ENCODE measurements around the gene CD109.
"Not testable (repeated sequence)": the region's sequence is repeated elsewhere in the genome, so short reads cannot be mapped to it uniquely, and the experiment has no call there.

Gene CD109

DNA sequence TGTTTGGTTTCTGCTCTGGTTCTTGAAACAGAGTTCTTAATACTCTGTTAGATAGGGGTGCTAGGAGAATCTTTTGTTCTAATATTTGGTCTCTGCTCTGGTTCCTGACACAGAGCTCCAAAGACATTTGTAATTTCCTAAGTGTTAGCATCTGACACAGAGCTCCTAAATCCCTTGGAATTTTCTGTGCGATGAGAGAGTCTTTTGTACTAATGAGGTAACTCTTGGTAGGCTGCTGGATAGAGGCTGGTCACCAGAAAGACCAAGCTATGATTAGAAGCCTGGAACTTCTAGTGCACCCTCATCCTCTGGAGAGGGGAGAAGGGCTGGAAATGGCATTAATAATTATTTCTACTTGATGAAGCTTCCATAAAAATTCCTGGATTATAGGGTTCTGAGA is 7.7 kb upstream of the CD109 start:
- no peak for DNase-seq (ENCODE audit: low spot score)

DNA sequence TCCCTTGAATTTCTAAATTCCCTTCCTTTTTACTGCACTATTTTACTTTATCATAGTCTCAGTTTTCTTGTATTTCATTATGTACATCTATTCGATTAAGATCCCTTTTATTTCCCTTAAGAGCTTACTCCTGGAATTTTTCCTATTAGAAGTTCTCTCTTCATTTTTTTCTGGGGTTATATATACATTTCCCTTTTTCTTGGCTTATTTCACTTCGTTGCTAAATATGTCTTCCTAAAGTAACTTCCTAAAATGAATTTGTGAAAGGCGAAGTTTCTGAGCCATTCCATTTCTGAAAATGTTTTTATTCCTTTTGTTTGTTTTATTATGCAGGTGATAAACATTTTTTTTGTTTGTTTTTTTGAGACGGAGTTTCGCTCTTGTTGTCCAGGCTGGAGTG is 5.9 kb upstream of the CD109 start:
- DNase-seq (ENCODE audit: low spot score), result no peak

DNA sequence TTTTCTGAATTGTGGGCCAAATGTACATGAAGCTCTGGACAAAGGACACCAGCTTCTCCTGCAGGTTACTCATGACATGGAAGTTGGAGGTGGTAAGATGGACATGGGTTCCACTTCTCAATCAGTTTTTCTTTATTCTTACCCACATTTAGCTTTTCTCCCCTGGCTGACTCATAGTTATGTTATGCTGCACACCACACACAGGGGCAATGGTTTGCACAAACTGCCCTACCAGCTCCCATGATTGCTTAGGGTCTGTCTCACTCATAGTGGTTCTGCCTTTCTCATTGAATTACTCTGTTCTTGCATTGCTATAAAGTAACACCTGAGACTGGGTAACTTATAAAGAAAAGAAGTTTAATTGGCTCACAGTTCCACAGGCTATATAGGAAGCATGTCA is 4.5 kb upstream of the CD109 start:
- no peak for DNase-seq (ENCODE audit: low spot score)

DNA sequence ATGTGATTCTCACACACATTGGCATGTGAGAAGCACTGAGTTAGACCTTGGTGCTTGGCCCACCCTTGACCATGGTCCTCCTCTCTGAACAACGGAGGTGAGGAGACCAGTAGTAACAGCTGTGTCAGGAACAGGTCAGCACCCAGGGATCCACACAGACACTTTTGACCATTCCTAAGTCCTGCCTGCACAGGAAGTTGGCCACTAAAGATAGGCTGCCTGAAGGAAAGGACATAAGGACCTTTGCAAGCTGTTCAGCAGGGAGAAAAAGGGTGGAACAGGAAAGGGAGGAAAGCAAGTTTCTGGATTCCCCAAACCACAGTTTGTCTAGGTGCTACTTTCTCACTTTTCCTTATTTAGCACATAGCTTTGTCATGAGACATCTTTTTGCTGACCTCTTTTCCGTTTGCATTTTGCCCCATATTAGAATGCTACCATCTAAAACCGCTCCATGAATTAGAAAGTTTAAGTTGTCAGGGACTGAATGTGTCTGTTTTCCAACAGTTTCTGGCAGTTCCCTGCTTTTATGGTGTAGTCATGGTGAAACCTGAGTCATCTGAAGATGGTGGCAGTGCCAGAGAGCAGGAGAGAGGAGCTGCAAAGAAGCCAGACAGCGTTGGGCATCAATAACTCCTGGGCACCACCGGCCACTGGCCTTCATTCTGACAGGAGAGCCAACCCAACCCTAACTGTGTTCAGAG is 1.1 kb upstream of the CD109 start:
- DNase-seq (ENCODE audit: low spot score), result no peak

DNA sequence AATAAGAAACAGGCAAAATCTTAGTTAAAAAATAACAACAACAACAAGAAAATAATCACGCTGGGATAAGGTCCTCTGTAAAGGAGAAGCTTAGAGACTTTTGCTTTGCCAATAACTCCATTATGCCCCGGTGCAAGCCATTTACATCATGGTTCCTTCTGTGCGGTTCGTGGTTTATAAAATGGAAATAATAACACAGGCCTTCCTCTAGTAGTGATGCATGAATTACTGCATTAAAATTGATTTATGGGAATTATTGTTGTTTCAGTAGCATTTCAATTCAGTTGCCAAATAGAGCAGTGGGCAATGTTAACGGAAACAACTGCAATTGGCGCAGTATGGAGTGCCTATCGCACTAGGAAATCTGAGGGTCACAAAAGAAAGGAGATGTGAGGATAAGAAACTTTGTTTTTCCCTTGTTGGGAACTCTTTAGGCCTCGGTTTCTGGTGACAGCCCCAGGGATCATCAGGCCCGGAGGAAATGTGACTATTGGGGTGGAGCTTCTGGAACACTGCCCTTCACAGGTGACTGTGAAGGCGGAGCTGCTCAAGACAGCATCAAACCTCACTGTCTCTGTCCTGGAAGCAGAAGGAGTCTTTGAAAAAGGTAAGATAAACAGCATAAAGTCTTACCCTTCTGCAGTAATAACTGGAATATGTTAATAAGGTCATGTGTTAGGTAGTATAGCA is 1.1 kb downstream of the CD109 start:
- no peak for DNase-seq (ENCODE audit: low spot score)

DNA sequence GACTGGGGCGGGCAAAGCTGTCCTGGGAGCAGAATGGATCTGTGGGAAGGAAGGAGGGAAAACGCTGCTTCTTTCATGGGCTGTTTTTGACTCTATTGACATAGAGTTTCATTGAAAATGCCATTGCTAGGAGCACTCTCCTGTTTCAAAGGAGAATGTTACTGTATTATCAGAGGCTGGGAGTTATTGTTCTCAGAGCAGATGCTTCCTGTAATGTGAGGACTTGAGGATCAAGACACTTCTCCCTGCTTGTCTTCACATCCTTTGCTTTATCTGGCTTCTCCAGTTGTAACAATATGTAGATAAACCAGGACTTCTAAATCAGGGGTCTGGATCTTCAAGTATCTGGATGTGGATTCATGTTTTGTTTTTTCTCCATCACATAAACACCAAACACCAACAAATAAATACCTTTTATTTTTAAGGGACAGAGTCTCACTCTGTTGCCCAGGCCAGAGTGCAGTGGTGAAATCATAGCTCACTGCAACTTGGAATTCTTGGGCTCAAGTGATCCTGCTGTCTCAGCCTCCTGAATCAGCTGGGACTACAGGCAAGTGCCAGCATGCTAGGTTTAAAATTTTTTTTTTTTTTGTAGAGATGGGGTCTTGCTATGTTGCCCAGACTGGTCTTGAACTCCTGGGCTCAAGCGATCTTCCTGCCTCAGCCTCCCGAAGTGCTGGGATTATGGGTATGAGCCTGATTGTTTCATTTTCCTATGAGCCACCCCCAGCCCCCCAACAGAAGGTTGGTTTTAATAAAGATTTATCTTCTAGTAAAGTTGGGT is 3.9 kb downstream of the CD109 start:
- DNase-seq (ENCODE audit: low spot score), result no peak

DNA sequence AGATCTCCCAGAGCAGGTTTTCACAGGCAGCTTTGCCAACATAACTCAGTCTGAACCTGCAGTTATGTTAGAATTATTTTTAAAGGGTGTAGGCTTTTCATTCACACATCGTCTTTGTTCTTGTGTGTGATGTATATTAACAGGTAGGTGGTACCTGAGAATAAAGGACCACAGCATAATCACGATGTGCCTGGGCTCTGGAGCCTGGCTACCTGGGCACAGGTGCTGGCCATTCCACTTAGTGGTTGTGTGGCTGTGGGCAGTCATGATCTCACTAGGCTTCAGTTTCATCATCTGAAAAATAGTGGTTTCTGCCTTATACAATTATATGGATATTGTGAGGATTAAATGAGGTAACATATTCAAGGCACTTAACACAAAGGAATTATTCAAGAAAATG is 6.4 kb downstream of the CD109 start:
- DNase-seq (ENCODE audit: low spot score), result no peak

DNA sequence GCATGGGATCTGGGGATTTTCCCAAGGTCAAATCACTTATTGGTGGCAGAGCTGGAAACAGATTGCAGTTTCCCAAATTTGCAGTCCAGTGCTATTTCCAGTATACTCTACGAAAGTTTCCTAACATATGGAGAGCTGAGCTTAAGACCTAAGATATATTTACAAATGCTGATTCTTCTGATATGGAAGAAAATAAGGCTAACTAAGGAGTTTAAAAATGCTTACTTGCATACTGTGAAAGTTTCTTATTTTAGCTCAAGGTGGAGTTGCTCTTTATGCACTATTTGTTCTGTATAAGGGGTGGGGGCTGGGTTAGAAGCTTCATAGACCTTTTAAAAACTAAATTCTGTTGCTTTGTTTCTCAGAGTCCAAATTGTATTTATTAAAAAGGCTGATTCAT is 7.5 kb downstream of the CD109 start:
- DNase-seq (ENCODE audit: low spot score), result no peak

DNA sequence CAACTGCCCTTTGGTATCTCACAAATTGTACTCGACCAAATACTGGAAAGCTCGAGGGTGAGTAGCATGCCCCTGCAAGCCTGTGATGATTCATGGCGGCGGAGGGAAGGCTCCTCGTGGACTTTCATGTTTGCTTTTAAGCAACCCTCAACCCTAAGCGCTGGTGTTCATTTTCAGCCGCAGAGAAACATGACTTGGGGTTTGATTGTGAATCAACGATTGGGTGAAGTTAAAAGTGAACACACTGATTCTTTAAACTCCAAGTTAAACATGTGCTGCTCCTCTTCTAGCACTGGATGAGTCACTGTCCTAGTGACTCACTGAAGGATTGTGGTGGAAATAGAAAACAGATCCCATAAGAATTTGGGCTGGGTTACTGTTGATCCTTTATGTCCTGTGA is 8.3 kb downstream of the CD109 start:
- DNase-seq (ENCODE audit: low spot score), result no peak

DNA sequence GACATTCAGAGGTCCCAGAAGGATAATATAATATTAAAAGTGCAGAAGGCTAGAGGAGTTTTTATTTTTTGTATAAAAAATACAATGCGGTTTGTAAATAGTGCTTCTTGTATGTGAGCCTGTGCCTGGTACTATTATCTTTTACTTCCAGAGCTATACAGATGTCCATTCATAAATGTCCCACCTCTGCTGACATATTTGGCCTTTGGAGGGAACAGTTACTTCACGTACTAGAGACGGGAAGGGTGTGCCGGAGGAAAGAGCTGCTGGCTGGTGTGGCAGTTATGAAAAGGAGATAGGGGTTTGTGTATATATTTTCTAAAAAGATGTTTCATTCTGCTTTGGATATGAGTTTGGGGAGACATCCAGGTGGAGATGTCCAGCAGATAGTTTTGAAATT is 8.8 kb downstream of the CD109 start:
- DNase-seq (ENCODE audit: low spot score), result no peak

DNA sequence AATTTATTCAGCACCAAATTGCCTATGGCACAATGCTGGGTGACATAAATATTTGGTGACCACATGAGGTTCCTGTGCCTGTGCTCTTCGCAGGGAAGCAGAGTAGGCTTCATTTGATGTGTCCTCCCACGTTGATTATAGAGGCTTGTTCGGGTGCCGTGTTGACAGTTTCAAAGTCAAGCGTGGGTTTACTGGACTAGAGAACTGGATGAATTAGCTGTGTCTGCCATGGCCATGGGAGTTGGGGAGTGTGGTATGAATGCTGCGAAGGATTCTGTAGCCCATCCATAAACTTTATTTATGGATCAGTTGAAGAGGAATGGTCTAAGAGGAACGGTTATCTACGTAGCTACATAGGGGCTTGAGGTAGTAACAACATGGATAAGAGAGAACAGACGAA is 11.0 kb downstream of the CD109 start:
- no peak for DNase-seq (ENCODE audit: low spot score)

DNA sequence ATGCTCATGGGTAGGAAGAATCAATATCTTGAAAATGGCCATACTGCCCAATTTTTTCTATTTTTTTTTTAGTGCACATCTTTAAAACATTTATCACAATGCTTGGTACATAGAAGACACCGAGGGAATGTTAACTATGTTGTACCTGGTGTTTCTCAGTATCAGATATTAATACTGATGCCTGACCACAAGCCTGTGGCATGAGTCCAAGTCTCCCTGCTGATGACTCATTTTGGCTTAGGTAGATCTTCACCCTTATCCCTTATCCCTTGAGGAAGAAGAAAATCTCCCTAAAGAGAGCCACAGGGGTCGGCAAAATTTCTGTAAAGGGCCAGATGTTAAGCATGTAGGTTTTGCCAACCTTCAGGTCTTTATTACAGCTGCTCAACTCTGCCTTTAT is 14.5 kb downstream of the CD109 start:
- DNase-seq (ENCODE audit: low spot score), result no peak

DNA sequence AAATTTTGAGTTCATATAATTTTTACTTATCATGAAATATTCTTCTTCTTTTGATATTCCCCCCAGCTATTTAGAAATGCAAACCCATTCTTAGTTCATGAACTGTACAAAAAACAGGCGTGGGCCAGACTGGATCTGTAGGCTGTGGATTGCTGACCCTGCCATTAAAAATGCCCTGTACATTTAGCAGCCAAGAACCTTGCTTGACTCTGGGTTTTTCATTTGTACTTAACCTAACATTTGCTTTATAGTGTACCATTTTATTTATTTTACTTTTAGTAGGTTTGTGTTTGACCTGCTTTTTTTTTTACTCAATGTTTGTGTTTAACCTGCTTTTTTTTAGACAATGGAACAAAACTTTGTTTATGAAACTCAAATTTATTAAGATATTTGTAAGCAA is 14.9 kb downstream of the CD109 start:
- DNase-seq (ENCODE audit: low spot score), result no peak

DNA sequence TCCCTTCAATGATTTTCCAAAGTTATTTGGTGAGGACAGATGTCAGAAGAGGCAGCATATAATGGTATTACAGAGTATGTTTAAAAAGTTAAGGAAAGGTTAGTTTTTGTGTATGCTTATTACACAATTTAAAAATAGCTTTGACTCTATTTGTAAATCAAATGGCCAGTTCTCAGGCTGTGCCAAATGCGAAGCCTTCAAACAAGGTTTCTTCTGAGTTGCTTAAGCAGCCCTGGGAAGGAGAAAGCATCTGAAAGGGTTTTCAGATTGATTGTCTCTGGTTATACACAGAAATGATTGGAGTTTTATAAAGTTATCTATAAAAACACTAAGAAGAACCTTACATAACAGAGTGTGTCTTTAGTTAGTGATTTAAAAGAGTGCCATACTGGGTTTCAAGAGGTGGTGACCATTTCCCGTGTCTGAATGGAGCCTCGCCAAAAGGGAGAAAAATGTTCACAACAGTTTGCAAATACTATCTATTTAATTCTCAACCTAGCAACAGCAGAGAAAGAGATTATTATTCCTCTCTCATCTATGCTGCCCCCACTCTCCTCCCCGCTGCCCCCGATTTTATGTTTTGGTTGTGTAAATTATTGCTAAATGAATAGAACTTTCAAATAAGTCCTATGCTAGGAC is 16.7 kb downstream of the CD109 start:
- DNase-seq (ENCODE audit: low spot score), result no peak

DNA sequence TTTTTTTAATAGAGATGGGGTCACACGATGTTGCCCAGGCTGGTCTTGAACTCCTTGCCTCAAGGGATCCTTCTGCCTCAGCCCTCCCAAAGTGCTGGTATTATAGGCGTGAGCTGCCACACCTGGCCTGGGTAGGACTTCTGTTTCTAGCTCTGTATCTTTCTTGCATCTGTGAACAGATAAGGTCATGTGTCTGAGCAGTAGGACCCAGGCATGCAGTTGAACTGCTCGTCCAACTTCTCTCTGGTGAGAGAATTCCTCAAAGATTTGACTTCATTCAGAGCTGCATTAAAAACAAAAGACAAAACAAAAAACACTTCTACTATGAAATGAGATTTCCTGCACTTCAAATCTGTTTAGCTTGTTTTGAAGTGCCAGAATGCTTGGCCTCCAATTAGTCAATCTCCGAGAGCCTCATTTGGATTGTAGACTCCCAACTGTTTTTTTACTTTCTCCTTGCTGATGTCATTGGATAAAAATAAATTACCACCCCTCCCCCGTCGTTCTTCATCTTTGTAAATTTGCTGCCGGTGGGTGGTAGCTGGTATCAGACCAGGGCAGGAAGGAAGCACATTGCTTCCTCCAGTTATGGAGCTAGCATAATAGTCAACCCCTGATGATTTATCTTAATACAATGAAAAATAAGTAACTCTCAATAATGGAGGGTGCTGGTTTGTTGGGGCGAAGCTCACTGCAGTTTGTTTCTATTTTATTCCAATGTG is 17.6 kb downstream of the CD109 start:
- DNase-seq (ENCODE audit: low spot score), result no peak

DNA sequence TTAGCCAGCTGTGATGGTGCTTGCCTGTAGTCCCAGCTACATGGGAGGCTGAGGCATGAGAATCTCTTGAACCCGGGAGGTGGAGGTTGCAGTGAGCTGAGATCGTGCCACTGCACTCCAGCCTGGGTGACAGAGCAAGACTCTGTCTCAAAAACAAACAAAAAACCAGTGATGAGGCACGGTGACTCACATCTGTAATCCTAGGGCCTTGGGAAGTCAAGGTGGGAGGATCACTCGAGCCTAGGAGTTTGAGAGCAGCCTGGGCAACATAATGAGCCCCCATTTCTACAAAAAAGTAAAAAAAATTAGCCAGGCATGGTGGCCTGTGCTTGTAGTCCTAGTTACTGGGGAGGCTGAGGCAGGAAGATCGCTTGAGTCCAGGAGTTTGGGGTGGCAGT is 19.1 kb downstream of the CD109 start:
- DNase-seq (ENCODE audit: low spot score), result not testable (repeated sequence)

DNA sequence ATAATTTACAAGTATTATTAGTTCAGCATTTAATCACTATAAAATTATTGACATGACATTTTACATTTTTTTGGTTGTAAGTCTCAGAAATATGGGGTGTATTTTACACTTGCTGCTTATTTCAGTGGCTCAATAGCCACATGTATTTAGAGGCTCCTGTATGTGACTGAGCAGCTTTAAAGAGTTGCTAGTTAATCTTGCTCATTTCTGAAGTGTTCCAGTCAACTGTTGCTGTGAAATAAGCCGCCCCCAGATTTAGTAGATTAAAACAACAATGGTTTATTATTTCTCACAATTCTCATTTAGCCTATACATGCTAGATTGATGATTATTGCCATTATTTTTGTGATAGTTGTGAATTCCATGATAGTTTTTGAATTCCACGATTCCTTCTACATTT is 23.0 kb downstream of the CD109 start:
- no peak for DNase-seq (ENCODE audit: low spot score)

DNA sequence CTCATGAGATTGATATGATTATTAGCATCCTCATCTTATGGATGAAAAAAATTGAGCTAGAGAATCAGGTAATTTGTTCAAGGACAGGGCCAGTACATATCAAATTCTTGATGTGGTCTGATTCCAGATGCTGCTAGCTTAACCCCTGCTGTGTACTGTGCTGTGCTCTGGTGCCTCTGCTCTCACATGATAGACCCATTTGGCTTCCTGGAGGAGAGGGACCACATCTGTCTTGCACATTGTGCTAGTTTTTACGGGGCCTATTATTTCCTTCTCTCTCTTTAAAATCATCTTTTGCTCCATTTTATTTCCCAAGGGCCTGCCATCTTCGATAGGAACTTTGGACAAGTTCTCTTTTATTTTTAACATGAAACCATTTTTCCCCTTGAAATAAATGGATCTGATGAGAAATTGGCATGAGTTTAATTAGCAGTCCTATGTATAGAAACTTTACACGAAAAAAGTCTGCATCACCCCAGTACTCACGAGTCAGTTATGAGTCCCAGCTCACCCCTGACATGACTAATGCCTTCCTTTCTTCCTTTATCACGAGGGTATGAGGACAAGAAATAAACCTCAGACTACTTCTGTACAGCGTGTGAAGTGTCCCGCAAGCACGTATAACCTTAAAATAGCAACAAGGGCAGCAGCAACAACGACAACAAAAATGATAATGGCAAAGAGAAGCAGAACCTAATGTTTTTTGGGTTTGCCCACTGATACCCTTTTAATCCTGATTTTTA is 26.5 kb downstream of the CD109 start:
- DNase-seq (ENCODE audit: low spot score), result no peak

DNA sequence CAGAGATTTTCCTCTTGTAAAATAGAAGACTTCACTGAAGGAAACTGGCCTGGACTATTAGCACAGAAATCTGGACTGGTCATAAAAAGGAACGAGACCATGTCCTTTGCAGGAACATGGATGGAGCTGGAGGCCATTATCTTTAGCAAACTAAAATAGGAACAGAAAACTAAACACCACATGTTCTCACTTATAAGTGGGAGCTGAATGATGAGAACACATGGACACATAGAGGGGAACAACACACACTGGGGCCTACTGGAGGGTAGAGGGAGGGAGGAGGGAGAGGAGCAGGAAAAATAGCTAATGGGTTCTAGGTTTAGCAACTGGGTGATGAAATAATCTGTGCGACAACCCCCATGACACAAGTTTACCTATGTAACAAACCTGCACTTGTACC is 27.5 kb downstream of the CD109 start:
- DNase-seq (ENCODE audit: low spot score), result not testable (repeated sequence)

DNA sequence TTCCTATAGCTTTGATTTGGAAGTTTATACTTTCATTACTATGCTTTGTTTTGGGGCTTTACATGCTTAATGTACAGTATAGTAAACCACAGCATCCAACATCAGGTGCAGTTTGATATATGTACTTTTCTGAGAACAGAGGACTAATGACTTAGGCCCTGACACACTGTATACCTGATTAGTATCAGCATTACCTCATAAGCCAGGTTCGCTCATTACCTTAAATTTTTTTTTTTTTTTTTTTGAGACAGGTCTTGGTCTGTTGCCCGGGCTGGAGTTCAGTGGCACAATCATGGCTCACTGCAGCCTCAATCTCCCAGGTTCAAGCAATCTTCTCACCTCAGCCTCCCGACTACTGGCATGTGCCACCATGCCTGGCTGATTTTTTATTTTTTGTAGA is 28.4 kb downstream of the CD109 start:
- DNase-seq (ENCODE audit: low spot score), result no peak

DNA sequence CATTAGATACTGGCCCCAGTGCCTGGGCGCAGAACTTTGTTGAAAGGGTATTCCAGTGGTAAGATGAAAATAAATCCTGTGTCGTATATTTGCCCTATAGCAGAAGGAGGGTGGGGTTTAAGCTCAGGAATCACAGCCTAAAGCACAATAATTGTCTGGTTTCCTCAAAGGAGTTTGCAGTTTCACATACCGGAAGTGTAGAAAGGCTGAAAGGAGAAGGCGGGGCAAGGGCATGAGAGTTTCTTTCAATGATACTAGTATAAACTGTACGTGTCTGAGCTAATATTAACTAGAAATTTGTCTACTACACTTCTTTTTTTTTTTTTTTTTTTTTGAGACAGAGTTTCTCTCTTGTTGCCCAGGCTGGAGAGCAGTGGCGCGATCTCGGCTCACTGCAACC is 29.2 kb downstream of the CD109 start:
- not testable (repeated sequence) for DNase-seq (ENCODE audit: low spot score)
